CD4-positive, alpha-beta T cell treated with Interleukin-21 for 1 hour (primary cell): Measurements from ENCODE around the gene KRTAP12-4.

Experiments used
- DNase-seq: peaks from one replicate; pipeline ENCODE4 v3.0.0-alpha.2; 2020

The KRTAP12-4 gene

GRCh38 chr21:44606495-44606894 is 48.0 kb downstream of the KRTAP12-4 start:
- no peak for DNase-seq
